ENCODE measurements around the gene PTPRN2.
"Not testable (repeated sequence)": the region's sequence is repeated elsewhere in the genome, so short reads cannot be mapped to it uniquely, and the experiment has no call there.

PTPRN2 gene

GRCh38 chr7:158381956-158382355, 205.7 kb downstream of the PTPRN2 start:
- Mint-ChIP-seq H3K4me3 (no peak overlapping the region), H3K9me3 (no peaks in the 10 kb centered on the region), H3K4me1 (no peaks in the 10 kb centered on the region), H3K36me3 (no peaks in the 10 kb centered on the region), H3K27ac (no peak overlapping the region), H3K27me3 (peaks cover 2% of the 10 kb centered on the region)

- no peaks in the 10 kb centered on the region for H3K9me3 Mint-ChIP-seq
- no peak overlapping the region for H3K4me3 Mint-ChIP-seq
- H3K27me3 Mint-ChIP-seq, result no peaks in the 10 kb centered on the region
- H3K27ac Mint-ChIP-seq, result no peak overlapping the region
- no peaks in the 10 kb centered on the region for H3K4me1 Mint-ChIP-seq
- no peaks in the 10 kb centered on the region for H3K36me3 Mint-ChIP-seq
Observed at GRCh38 chr7:158378978-158379377, 208.6 kb downstream of the PTPRN2 start.

GRCh38 chr7:158377800-158378623, 209.6 kb downstream of the PTPRN2 start:
- Mint-ChIP-seq H3K27ac (no peak overlapping the region), H3K4me3 (no peak overlapping the region), H3K9me3 (no peaks in the 10 kb centered on the region), H3K27me3 (no peaks in the 10 kb centered on the region), H3K36me3 (no peaks in the 10 kb centered on the region), H3K4me1 (no peaks in the 10 kb centered on the region)

GRCh38 chr7:158376839-158377186, 210.8 kb downstream of the PTPRN2 start:
- H3K4me1 Mint-ChIP-seq, H3K27ac Mint-ChIP-seq, H3K36me3 Mint-ChIP-seq, H3K27me3 Mint-ChIP-seq, H3K4me3 Mint-ChIP-seq, H3K9me3 Mint-ChIP-seq: not testable (repeated sequence)

- not testable (repeated sequence) for H3K27ac Mint-ChIP-seq, H3K4me1 Mint-ChIP-seq, H3K36me3 Mint-ChIP-seq, H3K27me3 Mint-ChIP-seq, H3K4me3 Mint-ChIP-seq, H3K9me3 Mint-ChIP-seq
Observed at GRCh38 chr7:158376146-158376838, 211.3 kb downstream of the PTPRN2 start.

GRCh38 chr7:158375034-158375433, 212.6 kb downstream of the PTPRN2 start:
- Mint-ChIP-seq H3K27me3 (no peaks in the 10 kb centered on the region), H3K27ac (no peak overlapping the region), H3K4me3 (no peak overlapping the region), H3K9me3 (no peaks in the 10 kb centered on the region), H3K36me3 (no peaks in the 10 kb centered on the region), H3K4me1 (no peaks in the 10 kb centered on the region)

- H3K36me3 Mint-ChIP-seq, result no peaks in the 10 kb centered on the region
- no peak overlapping the region for H3K4me3 Mint-ChIP-seq
- H3K9me3 Mint-ChIP-seq, result no peaks in the 10 kb centered on the region
- no peak overlapping the region for H3K27ac Mint-ChIP-seq
- no peaks in the 10 kb centered on the region for H3K27me3 Mint-ChIP-seq
- H3K4me1 Mint-ChIP-seq, result no peaks in the 10 kb centered on the region
Observed at GRCh38 chr7:158374586-158374985, 213.0 kb downstream of the PTPRN2 start.

GRCh38 chr7:158374146-158374545, 213.5 kb downstream of the PTPRN2 start:
- H3K27ac Mint-ChIP-seq, result no peak overlapping the region
- no peak overlapping the region for H3K4me3 Mint-ChIP-seq
- no peaks in the 10 kb centered on the region for H3K27me3 Mint-ChIP-seq
- no peaks in the 10 kb centered on the region for H3K36me3 Mint-ChIP-seq
- H3K9me3 Mint-ChIP-seq, result no peaks in the 10 kb centered on the region
- no peaks in the 10 kb centered on the region for H3K4me1 Mint-ChIP-seq

GRCh38 chr7:158373476-158374133, 214.0 kb downstream of the PTPRN2 start:
- Mint-ChIP-seq H3K4me1 (no peaks in the 10 kb centered on the region), H3K27me3 (peaks cover 1% of the 10 kb centered on the region), H3K27ac (no peak overlapping the region), H3K9me3 (no peaks in the 10 kb centered on the region), H3K4me3 (no peak overlapping the region), H3K36me3 (no peaks in the 10 kb centered on the region)

GRCh38 chr7:158372400-158373342, 215.0 kb downstream of the PTPRN2 start:
- H3K9me3 Mint-ChIP-seq, result no peaks in the 10 kb centered on the region
- H3K36me3 Mint-ChIP-seq, result no peaks in the 10 kb centered on the region
- H3K4me3 Mint-ChIP-seq, result no peak overlapping the region
- H3K27me3 Mint-ChIP-seq, result peaks cover 1% of the 10 kb centered on the region
- no peaks in the 10 kb centered on the region for H3K4me1 Mint-ChIP-seq
- H3K27ac Mint-ChIP-seq, result no peak overlapping the region

- peaks cover 1% of the 10 kb centered on the region for H3K27me3 Mint-ChIP-seq
- no peak overlapping the region for H3K4me3 Mint-ChIP-seq
- H3K4me1 Mint-ChIP-seq, result no peaks in the 10 kb centered on the region
- H3K36me3 Mint-ChIP-seq, result no peaks in the 10 kb centered on the region
- H3K27ac Mint-ChIP-seq, result no peak overlapping the region
- no peaks in the 10 kb centered on the region for H3K9me3 Mint-ChIP-seq
Observed at GRCh38 chr7:158371856-158372255, 215.8 kb downstream of the PTPRN2 start.

- Mint-ChIP-seq H3K4me1 (no peaks in the 10 kb centered on the region), H3K27ac (no peak overlapping the region), H3K4me3 (no peak overlapping the region), H3K9me3 (no peaks in the 10 kb centered on the region), H3K27me3 (peaks cover 1% of the 10 kb centered on the region), H3K36me3 (no peaks in the 10 kb centered on the region)
Observed at GRCh38 chr7:158369866-158370265, 217.8 kb downstream of the PTPRN2 start.

- Mint-ChIP-seq H3K27me3 (peaks cover 1% of the 10 kb centered on the region), H3K27ac (no peak overlapping the region), H3K4me3 (no peak overlapping the region), H3K9me3 (no peaks in the 10 kb centered on the region), H3K36me3 (no peaks in the 10 kb centered on the region), H3K4me1 (no peaks in the 10 kb centered on the region)
Observed at GRCh38 chr7:158369290-158369689, 218.3 kb downstream of the PTPRN2 start.

GRCh38 chr7:158368449-158368848, 219.2 kb downstream of the PTPRN2 start:
- no peaks in the 10 kb centered on the region for H3K36me3 Mint-ChIP-seq
- H3K4me1 Mint-ChIP-seq, result no peaks in the 10 kb centered on the region
- H3K27me3 Mint-ChIP-seq, result peaks cover 1% of the 10 kb centered on the region
- no peak overlapping the region for H3K4me3 Mint-ChIP-seq
- no peak overlapping the region for H3K27ac Mint-ChIP-seq
- H3K9me3 Mint-ChIP-seq, result no peaks in the 10 kb centered on the region

GRCh38 chr7:158367634-158367982, 220.0 kb downstream of the PTPRN2 start:
- Mint-ChIP-seq H3K27me3 (peaks cover 1% of the 10 kb centered on the region), H3K36me3 (no peaks in the 10 kb centered on the region), H3K4me3 (no peak overlapping the region), H3K27ac (no peak overlapping the region), H3K4me1 (no peaks in the 10 kb centered on the region), H3K9me3 (no peaks in the 10 kb centered on the region)
